Amygdala (tissue), 56 donors: Measurements from ENCODE around the gene SLC25A17.
"Not testable (repeated sequence)": the region's sequence is repeated elsewhere in the genome, so short reads cannot be mapped to it uniquely, and the experiment has no call there.

Experiments
- DNase-seq, 56 donors: peaks; one replicate each; lab custom pipeline; 2025; lab: John Stamatoyannopoulos, UW

The SLC25A17 gene, protein sequence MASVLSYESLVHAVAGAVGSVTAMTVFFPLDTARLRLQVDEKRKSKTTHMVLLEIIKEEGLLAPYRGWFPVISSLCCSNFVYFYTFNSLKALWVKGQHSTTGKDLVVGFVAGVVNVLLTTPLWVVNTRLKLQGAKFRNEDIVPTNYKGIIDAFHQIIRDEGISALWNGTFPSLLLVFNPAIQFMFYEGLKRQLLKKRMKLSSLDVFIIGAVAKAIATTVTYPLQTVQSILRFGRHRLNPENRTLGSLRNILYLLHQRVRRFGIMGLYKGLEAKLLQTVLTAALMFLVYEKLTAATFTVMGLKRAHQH

DNA sequence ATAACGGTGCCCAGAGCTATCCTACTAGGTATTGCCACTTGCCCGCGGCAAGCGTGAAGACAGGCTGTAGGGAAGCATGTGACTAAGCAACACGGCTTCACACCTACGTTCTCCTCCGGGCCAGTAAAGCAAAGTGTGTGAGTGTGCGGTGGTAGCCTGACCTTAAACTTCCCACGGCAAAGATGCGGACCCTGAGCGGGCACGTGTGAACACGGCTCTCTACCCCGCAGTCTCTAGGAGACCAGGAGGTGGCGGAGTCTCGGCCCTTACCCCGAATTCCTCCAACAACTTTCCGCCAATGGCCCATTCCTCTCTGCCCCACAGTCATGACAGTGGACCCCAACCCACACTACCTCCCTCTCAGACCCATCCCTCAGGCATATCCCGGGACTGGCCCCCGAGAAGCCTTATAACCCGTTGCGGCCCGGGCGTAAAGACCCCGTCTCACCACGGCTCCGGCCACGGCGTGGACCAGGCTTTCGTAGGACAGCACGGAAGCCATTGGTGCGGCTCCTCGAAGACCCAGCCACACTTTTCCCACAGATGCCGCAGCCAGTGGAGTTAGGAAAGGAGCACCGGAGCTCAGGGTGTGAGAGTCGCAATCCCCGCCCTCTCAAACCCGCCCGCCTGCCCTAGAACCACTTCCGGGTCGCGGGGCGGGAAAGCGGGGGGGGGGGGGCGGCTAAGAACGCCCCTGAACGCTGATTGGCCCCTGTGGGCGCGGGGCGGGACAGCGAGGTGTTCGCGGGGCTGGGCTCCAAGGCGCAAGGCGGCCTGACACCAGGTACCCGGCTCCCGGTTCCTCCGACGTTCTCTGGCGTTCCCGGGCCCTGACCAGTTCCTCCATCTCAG lies at the start of gene SLC25A17:
Gene SLC25A17, minus strand, starts transcription at position 600 of the 852 bp plus-strand sequence. Its CDS starts 98 bp downstream, at position 502.
- DNase-seq = peak; percentile 39 to 92 (median 82)

DNA sequence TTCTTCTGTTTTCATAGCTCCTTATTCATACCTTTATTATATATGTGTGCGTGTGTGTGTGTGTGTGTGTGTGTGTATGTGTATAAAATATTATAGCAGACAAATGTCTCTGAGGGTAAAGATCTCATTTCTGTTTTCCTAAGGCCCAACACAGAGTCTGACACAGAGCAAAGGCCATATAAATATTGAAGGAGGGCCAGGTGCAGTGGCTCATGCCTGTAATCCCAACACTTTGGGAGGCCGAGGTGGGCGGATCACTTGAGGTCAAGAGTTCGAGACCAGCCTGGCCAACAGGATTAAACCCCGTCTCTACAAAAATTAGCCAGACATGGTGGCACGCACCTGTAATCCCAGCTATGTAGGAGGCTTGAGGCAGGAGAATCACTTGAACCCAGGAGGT lies 49.2 kb upstream of the SLC25A17 start:
- DNase-seq = not testable (repeated sequence)

DNA sequence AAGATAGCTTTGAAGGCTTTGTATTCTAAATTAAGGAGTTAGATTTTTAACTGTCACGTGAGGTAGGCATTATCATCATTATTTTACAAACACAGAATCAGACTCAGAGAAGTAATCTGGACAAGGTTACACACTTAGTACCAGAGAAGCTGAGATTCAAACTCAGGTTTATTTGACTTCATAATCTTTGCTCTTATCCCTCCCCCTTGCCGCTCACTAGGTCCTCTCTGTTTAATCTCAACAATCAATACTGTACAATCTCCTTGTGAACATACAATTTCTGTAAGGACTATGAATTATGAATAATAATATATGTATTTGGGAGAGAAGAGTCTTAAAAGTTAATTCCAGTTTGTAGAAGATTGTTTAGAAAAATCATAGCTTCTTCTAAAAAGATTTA lies 48.0 kb upstream of the SLC25A17 start:
- DNase-seq = no peak

DNA sequence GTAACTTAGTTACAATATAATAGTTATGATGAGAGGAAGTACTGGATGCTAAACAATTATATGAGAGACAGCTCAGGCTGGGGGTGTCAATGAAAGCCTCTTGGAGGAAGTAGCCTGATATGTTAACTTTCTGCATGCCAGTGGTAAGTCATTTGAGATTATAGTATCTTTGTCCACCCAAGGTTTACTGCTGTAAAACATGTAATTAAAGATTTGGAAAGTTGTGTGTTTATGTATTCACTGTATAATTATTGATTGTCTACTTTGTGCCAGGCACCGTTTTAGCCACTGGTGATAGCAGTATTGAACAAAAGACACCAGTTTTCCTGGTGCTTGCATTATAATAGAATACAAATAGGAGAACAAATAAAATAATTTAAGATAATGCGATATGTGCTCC lies 43.4 kb upstream of the SLC25A17 start:
- no peak for DNase-seq

DNA sequence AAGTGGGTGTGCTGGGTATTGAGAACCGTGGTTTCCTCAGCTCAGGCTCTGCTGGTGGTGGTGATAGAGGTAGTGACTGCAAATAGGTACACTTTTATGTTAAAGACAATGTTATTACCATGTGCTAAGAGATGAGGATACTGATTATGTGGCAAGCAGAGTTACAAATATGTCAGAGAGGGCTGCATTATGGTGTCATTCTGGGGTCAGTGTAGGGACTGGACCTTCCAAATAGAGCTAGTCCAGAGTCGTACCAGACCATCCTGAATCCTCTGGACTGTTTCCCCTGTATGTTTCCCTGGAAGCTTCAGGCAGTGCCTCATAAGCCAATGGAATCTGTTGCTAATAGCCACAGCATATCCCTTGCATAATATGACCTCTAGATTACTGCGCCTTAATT lies 42.9 kb upstream of the SLC25A17 start, which contains the start of gene DNAJB7:
Gene DNAJB7, minus strand, starts transcription at position 101 of the 400 bp plus-strand sequence. CDS start 119 bp downstream, outside the sequence.
- no peak for DNase-seq

DNA sequence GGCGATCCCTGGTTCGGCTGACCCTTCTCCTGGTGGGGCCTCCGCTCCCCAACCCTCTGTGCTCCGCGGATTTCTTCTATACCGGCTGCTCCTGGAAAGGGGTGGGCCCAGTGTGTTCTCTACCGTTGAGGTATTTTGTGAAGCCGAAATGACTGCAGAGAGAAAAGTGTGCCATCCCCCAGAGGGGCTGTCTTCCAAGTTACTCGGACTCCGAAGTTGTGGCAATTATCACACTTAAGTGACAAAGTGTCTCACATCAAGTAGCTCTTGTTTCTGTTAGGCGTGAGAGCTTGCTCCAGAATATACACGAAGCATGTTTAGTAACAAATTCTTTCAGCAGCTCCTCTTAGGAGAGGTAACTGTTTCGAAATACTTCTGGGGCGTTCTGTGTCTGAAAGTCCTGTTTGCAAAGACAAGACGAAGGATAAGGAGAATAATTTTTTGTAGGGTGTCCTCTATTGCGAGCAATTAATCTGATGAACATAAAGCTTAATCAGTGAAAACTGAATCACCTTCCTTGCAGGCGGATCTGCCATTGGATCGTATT lies 38.2 kb upstream of the SLC25A17 start:
- no peak for DNase-seq

DNA sequence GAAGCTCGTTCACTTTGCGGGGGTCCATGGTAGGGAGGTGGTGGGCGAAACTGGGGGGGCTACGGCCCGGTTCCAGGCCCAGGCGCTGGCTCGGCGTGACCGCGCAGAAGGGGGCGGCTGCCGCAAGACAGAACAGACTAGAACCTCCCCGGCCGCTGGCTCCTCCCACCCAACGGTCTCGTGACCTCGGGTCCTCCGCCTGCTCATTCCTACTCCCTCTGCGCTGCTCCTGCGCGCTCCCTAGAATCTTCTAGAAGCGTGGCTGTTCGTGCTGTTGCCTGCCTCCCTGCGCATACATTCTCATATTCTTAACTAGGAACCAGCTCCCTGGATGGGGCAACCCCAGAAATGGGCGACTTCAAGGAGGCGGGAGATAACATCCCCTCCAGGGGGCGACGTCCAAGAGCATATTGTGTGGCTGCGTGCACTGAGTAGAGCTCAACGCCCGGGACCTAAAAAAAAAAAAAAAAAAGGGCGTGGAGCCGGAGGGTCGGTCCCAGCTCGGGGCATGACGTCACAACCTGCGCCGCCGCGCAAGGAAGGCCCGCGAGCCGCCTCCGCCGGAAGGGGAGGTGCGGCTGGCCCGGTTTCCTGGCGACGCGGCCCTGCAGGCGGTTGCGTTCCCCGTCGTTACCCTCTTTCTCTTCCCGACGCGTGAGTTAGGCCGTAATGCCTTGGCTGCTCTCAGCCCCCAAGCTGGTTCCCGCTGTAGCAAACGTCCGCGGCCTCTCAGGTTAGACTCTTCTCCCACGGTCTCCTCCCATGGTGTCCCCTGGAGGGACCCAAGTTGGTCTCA lies 37.6 kb upstream of the SLC25A17 start, which contains the start of the genes ST13 and XPNPEP3:
Gene ST13, minus strand, starts transcription at position 127 of the 796 bp plus-strand sequence. Its CDS starts 99 bp downstream, at position 28.
Gene XPNPEP3, plus strand, starts transcription at position 636 of the 796 bp plus-strand sequence. Its CDS starts 34 bp downstream, at position 670.
- DNase-seq = peak; percentile 84 to 99 (median 95)

DNA sequence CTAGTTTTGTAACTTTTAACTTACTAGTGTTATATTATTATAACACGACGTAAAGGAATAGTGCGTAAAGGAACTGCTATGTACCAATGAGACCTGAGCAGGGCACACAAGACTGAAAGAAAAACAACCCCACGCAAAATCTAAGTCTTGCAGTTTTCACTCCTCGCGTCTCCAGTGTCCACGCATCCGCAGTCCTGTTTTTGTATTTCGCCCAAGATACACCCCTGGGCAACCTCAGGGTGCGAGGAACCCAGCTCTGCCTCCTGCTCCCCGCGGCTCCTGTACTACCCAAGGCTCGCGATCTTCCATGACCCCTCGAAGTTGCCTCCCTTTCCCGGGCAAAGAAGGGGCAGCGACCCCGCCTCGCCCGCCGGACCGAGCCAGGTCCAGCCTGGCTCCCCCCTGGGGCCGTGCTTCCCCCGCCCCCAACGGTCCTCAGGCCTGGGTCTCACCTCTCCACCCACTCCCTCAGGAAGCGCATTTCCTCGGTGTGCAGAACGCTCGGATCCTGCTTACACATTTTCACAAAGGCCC lies 36.9 kb upstream of the SLC25A17 start:
- DNase-seq = peak in 16 of 56 donors; percentile 25 to 71 (median 50)

DNA sequence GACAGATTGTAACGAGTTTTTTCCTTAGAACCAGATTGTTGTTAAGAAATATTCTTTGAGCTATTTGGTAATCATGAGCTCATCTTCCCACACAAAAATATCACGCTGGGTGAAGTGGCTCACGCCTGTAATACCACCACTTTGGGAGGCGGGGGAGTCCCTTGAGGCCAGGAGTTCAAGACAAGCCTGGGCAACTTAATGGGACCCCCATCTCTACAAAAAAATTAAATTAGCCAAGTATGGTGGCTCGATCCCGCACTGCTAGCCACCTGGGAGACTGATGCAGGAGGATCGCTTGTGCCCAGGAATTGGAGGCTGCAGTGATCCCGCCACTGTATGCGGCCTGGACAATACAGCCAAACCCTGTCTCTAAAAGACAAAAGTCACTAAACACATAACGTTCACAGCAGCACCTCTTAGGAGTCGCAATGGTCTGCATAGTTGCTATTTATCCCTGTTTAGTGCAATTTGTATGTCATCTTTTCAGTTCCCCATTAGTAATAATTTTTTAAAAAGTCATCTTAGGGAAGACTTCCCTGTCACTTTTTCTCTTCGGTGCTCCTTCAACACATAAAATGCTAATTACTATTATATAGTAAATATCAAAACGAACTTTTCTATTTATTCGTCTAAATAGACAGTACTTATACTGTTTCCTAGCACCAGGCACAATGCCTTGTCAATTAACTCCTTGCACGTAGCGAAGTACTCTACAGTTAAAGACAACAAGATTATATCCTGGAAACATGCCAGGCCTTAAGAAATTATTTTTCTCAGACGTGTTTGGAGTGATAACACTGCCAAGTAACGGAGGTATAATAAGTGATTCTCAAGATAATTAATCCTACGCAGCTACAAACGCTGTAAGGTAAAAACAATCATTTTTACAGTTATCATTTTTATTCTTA lies 36.2 kb upstream of the SLC25A17 start:
- peak in 2 of 56 donors; percentile 5 to 8 for DNase-seq

DNA sequence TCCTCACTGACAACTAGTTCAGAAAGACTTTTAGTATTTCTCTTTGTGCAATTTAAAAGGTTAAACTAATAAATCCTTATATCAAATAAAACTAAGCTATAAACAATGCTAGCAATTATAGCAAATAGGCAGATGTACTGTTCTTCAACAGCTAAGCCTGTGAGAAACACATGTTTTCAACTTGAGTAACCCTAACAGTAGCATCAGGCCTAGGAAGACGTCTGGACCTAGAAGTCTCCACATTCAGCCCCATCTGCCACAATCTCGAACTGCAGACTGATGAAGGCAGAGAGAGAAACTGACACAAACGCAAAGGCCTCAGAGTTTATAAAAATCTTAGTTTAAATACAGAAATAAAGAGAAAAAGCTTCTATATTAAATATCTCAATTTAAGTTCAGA lies 34.8 kb upstream of the SLC25A17 start:
- no peak for DNase-seq

DNA sequence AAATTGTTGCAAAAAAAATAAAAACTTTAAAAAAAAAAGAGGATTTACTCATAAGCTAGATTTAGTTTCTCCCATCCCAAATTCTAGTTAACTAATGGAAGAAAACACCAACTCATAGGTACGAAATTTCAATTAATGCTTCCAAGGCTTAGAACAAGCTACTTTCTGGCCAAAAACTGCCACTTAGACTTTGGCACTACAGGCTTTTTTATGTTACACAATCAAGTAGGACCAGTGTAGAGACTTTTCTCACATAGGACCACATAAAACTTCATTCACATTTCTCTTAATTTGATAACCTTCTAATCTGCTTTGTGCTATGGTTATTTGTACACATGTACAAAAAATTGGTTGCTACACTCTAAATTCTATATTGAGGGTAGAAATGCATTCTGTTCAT lies 34.2 kb upstream of the SLC25A17 start:
- DNase-seq = no peak

DNA sequence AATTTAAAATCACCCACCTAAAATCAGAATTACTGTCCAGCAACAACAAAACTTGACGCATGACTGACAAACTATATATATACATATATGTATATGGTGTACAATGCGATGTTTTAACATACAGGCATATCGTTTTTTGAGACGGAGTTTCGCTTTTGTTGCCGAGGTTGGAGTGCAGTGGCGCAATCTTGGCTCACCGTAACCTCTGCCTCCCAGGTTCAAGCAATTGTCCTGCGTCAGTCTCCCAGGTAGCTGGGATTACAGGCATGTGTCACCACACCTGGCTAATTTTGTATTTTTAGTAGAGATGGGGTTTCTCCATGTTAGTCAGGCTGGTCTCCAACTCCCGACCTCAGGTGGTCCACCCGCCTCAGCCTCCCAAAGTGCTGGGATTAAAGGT lies 26.7 kb upstream of the SLC25A17 start:
- DNase-seq = not testable (repeated sequence)

DNA sequence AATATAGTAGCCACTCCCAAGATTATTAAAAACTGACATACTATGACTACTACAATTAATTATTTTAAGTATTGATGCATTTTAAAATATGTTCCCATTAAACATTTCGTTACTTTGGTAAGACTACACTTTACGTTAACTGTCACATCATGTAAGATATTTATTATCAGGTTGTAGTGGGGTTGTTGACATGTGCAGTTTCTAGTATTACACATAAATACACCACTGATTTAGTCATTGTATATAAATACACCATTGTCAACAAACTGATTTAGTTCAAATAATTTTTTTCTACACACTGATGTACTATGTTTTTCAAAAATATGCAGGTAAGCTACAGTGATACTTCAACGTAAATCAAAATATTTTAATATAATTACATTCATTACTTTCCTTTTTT lies 25.8 kb upstream of the SLC25A17 start:
- no peak for DNase-seq

DNA sequence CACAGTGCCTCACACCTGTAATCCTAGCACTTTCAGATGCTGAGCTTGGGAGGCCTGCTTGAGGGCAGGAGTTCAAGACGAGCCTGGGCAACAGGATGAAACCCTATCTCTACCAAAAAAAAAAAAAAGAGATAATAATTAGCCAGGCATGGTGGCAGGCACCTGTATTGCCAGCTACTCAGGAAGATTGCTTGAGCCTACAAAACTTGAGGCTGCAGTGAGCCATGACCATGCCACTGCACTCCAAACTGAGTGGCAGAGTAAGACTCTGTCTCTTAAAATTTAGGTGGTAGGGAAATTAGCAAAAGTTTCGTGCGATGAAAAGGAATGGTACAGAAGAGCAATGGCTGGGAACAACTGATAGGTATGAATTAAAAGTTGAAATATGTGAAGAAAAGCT lies 19.3 kb upstream of the SLC25A17 start:
- DNase-seq = no peak

DNA sequence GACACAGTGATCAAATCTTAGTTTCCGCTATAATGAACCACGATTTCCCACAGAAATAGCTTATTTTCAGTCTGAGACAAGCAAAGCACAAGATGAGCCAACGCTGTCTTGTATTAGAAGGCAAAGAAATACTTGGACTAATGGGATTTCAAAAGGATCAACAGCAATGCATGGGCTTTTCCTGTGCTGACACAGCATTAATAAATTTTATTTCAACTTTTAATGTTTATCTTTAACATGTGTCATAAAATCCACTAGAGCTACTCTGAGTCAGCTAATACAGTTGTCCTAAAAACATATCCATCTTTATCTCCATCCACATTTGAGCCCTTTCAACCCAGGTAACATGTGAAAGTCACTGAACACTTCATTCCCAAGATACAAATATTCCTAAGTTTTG lies 15.5 kb upstream of the SLC25A17 start:
- DNase-seq = no peak

DNA sequence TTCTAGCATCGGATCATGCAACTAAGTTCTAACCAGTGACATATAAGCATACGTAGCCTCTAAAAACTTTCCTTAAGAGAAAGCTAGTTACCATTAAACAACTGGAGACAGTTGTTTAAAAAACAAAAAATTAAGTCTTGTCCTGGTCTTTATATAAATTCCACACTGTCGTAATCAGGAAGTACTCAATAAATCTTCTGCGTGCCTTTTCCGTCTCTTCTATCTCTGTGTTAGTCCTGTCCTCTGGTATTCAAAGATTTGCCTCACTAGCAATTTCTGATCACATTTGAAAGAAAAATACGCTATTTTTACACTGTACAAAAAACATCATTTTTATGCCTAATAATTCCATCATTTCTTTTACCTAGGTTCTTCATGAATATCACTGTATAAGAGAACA lies 10.0 kb upstream of the SLC25A17 start:
- no peak for DNase-seq

DNA sequence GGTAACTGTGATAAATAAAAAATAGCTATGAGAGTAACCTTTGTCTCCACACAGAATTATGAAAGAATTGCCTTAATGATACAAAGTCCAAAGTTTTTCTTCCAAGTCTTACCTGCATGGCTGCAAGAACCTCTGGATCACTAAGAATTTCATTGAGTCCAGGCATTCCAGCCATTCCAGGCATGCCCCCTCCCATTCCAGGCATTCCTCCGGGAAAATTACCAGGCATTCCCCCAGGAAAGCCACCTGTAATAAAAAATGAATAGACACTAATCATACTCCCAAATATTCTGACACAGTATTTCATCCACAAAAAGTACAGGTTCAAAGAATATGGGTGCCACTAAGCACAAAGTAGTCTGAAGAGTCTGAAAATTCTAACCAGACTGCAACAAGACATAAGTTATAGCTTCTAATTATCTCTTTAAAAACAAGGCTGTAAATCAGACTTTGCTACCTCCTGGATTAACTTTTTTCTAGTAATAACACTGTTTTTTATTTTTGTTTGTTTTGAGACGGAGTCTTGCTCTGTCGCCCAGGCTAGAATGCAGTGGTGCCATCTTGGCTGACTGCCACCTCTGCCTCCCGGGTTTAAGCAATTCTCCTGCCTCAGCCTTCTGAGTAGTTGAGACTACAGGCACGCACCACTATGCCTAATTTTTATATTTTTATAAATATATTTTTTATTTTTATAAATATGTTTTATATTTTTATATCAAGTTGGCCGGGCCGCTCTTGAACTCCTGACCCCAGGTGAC lies 8.0 kb upstream of the SLC25A17 start:
- no peak for DNase-seq

DNA sequence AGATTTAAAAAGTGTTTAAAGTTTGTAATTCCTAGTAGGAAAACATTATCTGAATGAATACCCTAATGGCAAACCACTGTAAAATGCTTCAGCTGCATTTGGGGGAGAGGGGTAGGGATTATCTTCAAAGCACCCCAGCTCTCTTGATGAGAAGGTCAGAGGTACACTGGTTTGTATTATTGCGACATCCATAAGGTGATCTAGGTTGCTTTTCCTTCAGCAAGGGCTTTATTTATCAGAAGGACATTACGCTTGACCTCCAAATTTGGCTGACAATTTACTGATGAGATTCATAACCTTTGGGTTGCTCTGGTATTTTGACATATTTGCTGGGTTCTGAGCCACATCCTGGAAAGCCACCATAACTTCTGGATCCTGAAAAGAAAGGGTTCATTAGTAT lies 7.1 kb upstream of the SLC25A17 start:
- DNase-seq = not testable (repeated sequence)
